Loucy (cell line): ENCODE data around the gene DIO3.

ENCODE experiments used
- CTCF ChIP-seq: fragments of 200-600 bp; sonication (generic); conservative IDR thresholded peaks from 2 replicates; pipeline ENCODE4 v1.5.1; 2014; ENCODE audit warnings: mild to moderate bottlenecking, antibody characterized with exemption, low read length
- EZH2phosphoT487 ChIP-seq: fragments of 200-600 bp; IDR thresholded peaks from 2 replicates; pipeline ENCODE4 v1.6.1; 2018; ENCODE audit warnings: antibody characterized with exemption, mild to moderate bottlenecking, moderate library complexity, borderline replicate concordance

- no peak for TF ChIP-seq CTCF
- TF ChIP-seq EZH2phosphoT487: no peak
These were observed 37.4 kb downstream of the DIO3 start for GRCh38 chr14:101598571-101599233.
